ENCODE data around the gene NR3C2.
"Not testable (repeated sequence)": the region's sequence is repeated elsewhere in the genome, so short reads cannot be mapped to it uniquely, and the experiment has no call there.

NR3C2 gene

DNA sequence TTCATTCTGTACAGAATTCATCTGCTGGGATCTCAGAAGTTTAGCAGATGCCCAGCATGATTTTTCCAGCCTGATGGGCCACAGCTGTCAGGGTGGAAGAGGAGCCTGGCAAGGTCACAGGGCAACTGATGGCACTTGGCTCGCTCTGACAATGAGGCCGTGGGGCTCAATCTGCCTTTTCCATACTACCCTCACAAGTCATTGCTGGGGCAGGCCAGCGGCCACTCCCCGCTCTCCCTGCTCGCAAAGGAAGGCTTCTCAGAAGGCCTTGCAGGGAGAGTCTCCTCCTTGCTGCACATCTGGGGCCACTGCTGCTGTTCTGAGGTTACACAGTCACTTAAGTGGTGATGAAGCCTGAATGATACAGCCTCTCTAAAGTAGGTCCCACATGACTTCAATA, 349.1 kb downstream of the NR3C2 start:
- ChIA-PET CTCF (no interaction called here), POLR2A (no interaction called here)
- TF ChIP-seq, protein P1, sequence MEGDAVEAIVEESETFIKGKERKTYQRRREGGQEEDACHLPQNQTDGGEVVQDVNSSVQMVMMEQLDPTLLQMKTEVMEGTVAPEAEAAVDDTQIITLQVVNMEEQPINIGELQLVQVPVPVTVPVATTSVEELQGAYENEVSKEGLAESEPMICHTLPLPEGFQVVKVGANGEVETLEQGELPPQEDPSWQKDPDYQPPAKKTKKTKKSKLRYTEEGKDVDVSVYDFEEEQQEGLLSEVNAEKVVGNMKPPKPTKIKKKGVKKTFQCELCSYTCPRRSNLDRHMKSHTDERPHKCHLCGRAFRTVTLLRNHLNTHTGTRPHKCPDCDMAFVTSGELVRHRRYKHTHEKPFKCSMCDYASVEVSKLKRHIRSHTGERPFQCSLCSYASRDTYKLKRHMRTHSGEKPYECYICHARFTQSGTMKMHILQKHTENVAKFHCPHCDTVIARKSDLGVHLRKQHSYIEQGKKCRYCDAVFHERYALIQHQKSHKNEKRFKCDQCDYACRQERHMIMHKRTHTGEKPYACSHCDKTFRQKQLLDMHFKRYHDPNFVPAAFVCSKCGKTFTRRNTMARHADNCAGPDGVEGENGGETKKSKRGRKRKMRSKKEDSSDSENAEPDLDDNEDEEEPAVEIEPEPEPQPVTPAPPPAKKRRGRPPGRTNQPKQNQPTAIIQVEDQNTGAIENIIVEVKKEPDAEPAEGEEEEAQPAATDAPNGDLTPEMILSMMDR (IDR thresholded peaks at IDR 0.05; ENCODE audit: insufficient read depth, low read length, missing control alignments): no peak
- H3K4me3 ChIP-seq (ENCODE audit: low read depth, low read length): no peak overlapping the region
- DNase-seq (ENCODE audit: low read depth, low spot score): no peak

- ChIA-PET CTCF (no interaction called here), POLR2A (no interaction called here)
- TF ChIP-seq, protein P1 (IDR thresholded peaks at IDR 0.05; ENCODE audit: insufficient read depth, low read length, missing control alignments): no peak
- DNase-seq (ENCODE audit: low read depth, low spot score): no peak
- H3K4me3 ChIP-seq (ENCODE audit: low read depth, low read length): no peak overlapping the region
Measured at GRCh38 chr4:148092316-148093014, 349.7 kb downstream of the NR3C2 start.

DNA sequence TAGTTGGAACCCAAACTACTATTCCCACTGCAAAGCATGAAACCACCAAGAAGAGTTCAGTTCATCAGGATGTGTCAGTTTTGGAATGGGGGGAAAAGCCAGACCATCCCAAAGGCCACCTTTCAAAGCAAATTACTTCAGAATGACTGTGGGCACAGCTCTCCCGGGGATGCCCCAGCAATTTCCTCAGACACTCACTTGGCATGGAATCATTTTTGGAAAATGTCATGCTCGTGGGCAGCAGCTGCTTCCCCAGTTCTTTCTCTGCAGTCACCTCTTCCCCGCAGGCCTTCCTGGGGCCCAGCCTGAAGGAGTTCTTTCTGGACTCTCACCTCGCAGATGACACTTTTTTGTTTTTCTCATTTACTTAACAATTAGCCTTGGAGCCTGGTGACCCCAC, 350.3 kb downstream of the NR3C2 start:
- CTCF ChIA-PET: no interaction called here

GRCh38 chr4:148090503-148091476, 351.4 kb downstream of the NR3C2 start:
- POLR2A ChIA-PET: no interaction called here

More for the DNA sequence above, 350.3 kb downstream of the NR3C2 start:
- TF ChIP-seq, protein P1 (IDR thresholded peaks at IDR 0.05; ENCODE audit: insufficient read depth, low read length, missing control alignments): no peak
- POLR2A ChIA-PET: no interaction called here
- H3K4me3 ChIP-seq (ENCODE audit: low read depth, low read length): no peak overlapping the region
- no peak for DNase-seq (ENCODE audit: low read depth, low spot score)

DNA sequence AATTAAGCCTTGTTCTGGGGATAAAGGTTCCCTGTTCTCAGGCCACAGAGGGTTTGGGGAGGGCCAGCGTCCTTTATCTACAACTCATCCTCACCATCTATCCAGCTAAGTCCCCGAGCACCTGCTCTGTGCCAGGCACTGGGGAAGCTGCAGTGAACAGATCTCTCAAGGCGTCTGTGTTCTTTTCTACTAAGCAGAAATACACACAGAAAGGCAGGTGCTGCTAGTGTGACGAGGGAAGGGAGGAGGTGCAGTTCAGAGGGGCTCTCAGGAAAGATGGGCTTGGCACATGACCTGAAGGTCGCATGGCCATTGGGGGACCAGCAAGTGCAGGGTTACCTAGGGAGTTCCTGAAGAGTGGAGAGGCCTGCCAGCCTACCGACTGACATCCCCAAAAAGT, 352.2 kb downstream of the NR3C2 start:
- no peak for DNase-seq (ENCODE audit: low read depth, low spot score)
- H3K4me3 ChIP-seq (ENCODE audit: low read depth, low read length): no peak overlapping the region
- CTCF ChIA-PET: no interaction called here
- POLR2A ChIA-PET: no interaction called here
- TF ChIP-seq, protein P1 (IDR thresholded peaks at IDR 0.05; ENCODE audit: insufficient read depth, low read length, missing control alignments): no peak

More at GRCh38 chr4:148090503-148091476, 351.4 kb downstream of the NR3C2 start:
- no peak for DNase-seq (ENCODE audit: low read depth, low spot score)
- TF ChIP-seq, protein P1 (IDR thresholded peaks at IDR 0.05; ENCODE audit: insufficient read depth, low read length, missing control alignments): no peak
- H3K4me3 ChIP-seq (ENCODE audit: low read depth, low read length): no peak overlapping the region
- CTCF ChIA-PET: no interaction called here

- TF ChIP-seq, protein P1 (IDR thresholded peaks at IDR 0.05; ENCODE audit: insufficient read depth, low read length, missing control alignments): no peak
- ChIA-PET POLR2A (no interaction called here), CTCF (no interaction called here)
- DNase-seq (ENCODE audit: low read depth, low spot score): no peak
- H3K4me3 ChIP-seq (ENCODE audit: low read depth, low read length): no peak overlapping the region
Measured at GRCh38 chr4:148089624-148090023, 352.6 kb downstream of the NR3C2 start.

DNA sequence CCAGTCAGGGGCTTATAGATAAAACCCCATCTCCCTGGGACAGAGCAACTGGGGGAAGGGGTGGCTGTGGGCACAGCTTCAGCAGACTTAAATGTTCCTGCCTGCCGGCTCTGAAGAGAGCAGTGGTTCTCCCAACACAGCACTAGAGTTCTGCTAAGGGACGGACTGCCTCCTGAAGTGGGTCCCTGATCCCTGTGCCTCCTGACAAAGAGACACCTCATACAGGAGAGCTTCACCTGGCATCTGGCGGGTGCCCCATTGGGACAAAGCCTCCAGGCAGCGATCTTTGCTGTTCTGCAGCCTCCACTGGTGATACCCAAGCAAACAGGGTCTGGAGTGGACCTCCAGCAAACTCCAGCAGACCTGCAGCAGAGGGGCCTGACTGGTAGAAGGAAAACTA, 359.1 kb downstream of the NR3C2 start:
- DNase-seq (ENCODE audit: low read depth, low spot score); POLR2A ChIA-PET; CTCF ChIA-PET; H3K4me3 ChIP-seq (ENCODE audit: low read depth, low read length): not testable (repeated sequence)
